Superior temporal gyrus (tissue), 1 donor: Measurements from ENCODE around the gene MRPL40.
"Not testable (repeated sequence)": the region's sequence is repeated elsewhere in the genome, so short reads cannot be mapped to it uniquely, and the experiment has no call there.

Source experiments
- DNase-seq: peaks from one replicate; pipeline ENCODE4 v3.0.0-alpha.2; 2016; ENCODE audit errors: extremely low spot score

Gene MRPL40

GRCh38 chr22:19440411-19441195 lies 8.3 kb downstream of the MRPL40 start:
- DNase-seq = no peak

GRCh38 chr22:19442166-19442565 lies 9.8 kb downstream of the MRPL40 start:
- DNase-seq = no peak

GRCh38 chr22:19443544-19444211 lies 11.3 kb downstream of the MRPL40 start:
- no peak for DNase-seq

- not testable (repeated sequence) for DNase-seq
These were observed 13.1 kb downstream of the MRPL40 start for GRCh38 chr22:19445279-19445982.

- no peak for DNase-seq
These were observed 14.4 kb downstream of the MRPL40 start for GRCh38 chr22:19446603-19447329.

- peak; percentile 98 for DNase-seq
These were observed 15.2 kb downstream of the MRPL40 start, which contains the start of gene C22orf39 for GRCh38 chr22:19447330-19448075. Gene C22orf39, minus strand, starts transcription at chr22:19447711. Its CDS starts 23 bp downstream, at chr22:19447688.

- DNase-seq = no peak
These were observed 15.8 kb downstream of the MRPL40 start for GRCh38 chr22:19448076-19448607.

- no peak for DNase-seq
These were observed 16.5 kb downstream of the MRPL40 start for GRCh38 chr22:19448739-19449421.

GRCh38 chr22:19449422-19449767 lies 17.1 kb downstream of the MRPL40 start:
- no peak for DNase-seq

GRCh38 chr22:19450363-19451175 lies 18.2 kb downstream of the MRPL40 start:
- no peak for DNase-seq

GRCh38 chr22:19451570-19451969 lies 19.2 kb downstream of the MRPL40 start:
- no peak for DNase-seq

GRCh38 chr22:19453718-19454117 lies 21.4 kb downstream of the MRPL40 start:
- no peak for DNase-seq

GRCh38 chr22:19454156-19454555 lies 21.8 kb downstream of the MRPL40 start:
- DNase-seq = no peak

GRCh38 chr22:19455033-19455432 lies 22.7 kb downstream of the MRPL40 start:
- DNase-seq = no peak

GRCh38 chr22:19455585-19456370 lies 23.4 kb downstream of the MRPL40 start:
- DNase-seq = no peak

GRCh38 chr22:19456541-19456940 lies 24.2 kb downstream of the MRPL40 start:
- DNase-seq = no peak

GRCh38 chr22:19457828-19458428 lies 25.6 kb downstream of the MRPL40 start:
- no peak for DNase-seq

- DNase-seq = no peak
These were observed 27.7 kb downstream of the MRPL40 start for GRCh38 chr22:19460036-19460435.
